ENCODE measurements around the gene CORIN.

GRCh38 chr4:47590325-47590724 lies 247.5 kb downstream of the CORIN start:
- TF ChIP-seq POLR2A (IDR thresholded peaks at IDR 0.05) (no peak), CTCF (IDR thresholded peaks at IDR 0.05) (no peak)
